ENCODE measurements around the gene NOVA2. TPM values are rescaled to one million over a fixed set of nuclear protein-coding genes. Genes with fewer than 3 reads are reported as not detected.
A peak's percentile ranks its signal among the peaks of the same experiment; 100 is the strongest.

The NOVA2 gene
- total and polyA plus RNA-seq, 2 donors (not counting 3 experiments of a cell fraction or from before 2014, with no cell fraction given) = 5.6 to 34.2 TPM

DNA sequence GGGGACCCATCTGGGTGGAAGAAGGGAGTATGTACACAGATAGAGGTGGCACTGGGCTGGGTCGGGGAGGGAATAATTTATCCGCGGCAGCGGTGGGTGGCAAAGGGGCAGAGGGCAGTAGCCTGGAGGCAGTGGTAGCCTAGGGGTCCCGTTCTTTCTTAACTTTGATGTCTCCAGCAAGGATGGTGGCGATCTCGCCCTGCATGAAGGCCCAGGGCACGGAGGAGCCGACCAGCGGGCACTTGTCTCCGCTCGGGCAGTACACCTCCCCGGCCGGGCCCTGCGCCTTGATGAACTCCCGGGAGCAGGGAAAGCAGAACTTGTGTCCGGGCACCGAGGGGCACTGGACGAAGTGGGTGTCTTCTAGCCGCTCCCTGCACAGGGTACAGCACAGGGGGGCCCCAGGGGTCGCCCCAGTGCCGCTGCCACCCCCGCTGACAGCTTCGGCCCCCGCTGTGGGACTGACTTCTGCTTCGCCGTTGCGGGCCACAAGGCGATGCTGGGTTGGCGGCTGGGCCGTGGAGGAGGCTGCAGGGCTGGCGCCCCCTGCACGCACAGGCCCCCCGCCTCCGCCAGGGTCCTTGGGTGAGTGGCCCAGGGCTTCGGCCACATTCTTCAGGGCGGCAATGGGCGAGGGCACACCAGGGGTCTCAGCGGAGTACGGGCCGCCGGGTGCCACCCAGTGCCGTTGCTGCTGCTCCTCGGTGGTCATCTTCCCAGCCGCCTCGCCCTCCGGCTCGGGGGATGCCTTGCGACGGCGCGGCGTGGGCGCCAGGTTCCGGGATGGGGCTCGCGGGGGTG lies 89.6 kb downstream of the NOVA2 start:
- no peak overlapping the region for H3K9ac ChIP-seq (replicated peaks; ENCODE audit: extremely low read depth, insufficient read depth, low read length)
- intact Hi-C loops (cut with micrococcal nuclease) = loop anchor here (1.0 kb wide), 3 partner anchors 21 to 131 kb away; partner anchors contain the start of gene SYMPK
- ChIA-PET CTCF (interaction anchor here (1.4 to 3.3 kb wide), 2 partner anchors 20 to 67 kb away, joined by 8 to 21 read pairs; partner anchors contain the start of genes FOXA3 and SYMPK), POLR2A (no interaction called here)
- no peak overlapping the region for H2AFZ ChIP-seq (ENCODE audit: low read depth, low read length)
- H3K4me2 ChIP-seq (ENCODE audit: insufficient read depth, low read length) = no peak overlapping the region
- DNase-seq (ENCODE audit: low read depth, low spot score) (no peak), FAIRE-seq (no peak)
- TF ChIP-seq GATA2 (IDR thresholded peaks at IDR 0.05; ENCODE audit: insufficient read depth, insufficient read length, low read depth, low read length) (no peak), FOS (IDR thresholded peaks at IDR 0.05; ENCODE audit: borderline replicate concordance, insufficient read depth, low read length) (no peak), POLR2A (IDR thresholded peaks at IDR 0.05; ENCODE audit: low read depth, low read length) (no peak), POLR2AphosphoS5 (IDR thresholded peaks at IDR 0.05; ENCODE audit: insufficient read depth, low read depth, low read length) (no peak), EZH2 (IDR thresholded peaks at IDR 0.05; ENCODE audit: borderline replicate concordance, low read depth, low read length, severe bottlenecking) (no peak)
- TF ChIP-seq, protein P1, sequence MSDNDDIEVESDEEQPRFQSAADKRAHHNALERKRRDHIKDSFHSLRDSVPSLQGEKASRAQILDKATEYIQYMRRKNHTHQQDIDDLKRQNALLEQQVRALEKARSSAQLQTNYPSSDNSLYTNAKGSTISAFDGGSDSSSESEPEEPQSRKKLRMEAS (IDR thresholded peaks at IDR 0.05; ENCODE audit: insufficient read depth, insufficient read length) = no peak
- dilution Hi-C loops (cut with MboI; ENCODE audit: extremely low pct_ligation_motif_present, low sequenced_read_pairs) = no loop called here
- H3K9me1 ChIP-seq (replicated peaks; ENCODE audit: control insufficient read depth, extremely low read depth, insufficient read depth, low read length) = no peaks in the 10 kb centered on the region
- H3K4me3 ChIP-seq (replicated peaks in 1 of 3; ENCODE audit: insufficient read depth in 1 of 3, low read depth in 1 of 3, low read length in 3 of 3) = no peak overlapping the region
- BruUV-seq (replicated peaks) = TSS peak; percentile 18
- no peaks in the 10 kb centered on the region for H3K27me3 ChIP-seq (ENCODE audit: control insufficient read depth in 2 of 2, insufficient read depth in 2 of 2, low read length in 2 of 2)
- H4K20me1 ChIP-seq (replicated peaks; ENCODE audit: control insufficient read depth, extremely low read depth, insufficient read depth, low read length) = no peaks in the 10 kb centered on the region
- H3K27ac ChIP-seq (ENCODE audit: insufficient read depth, low read depth, low read length) = no peak overlapping the region
- H3K4me1 ChIP-seq (ENCODE audit: control insufficient read depth, extremely low read depth, insufficient read depth, low read length) = peaks cover 10% of the 10 kb centered on the region
- H3K9me3 ChIP-seq (replicated peaks; ENCODE audit: control insufficient read depth, insufficient read depth, low read length) = no peaks in the 10 kb centered on the region
- H3K79me2 ChIP-seq (ENCODE audit: control insufficient read depth, insufficient read depth, low read length) = peaks cover 3% of the 10 kb centered on the region
- no peaks in the 10 kb centered on the region for H3K36me3 ChIP-seq (ENCODE audit: control insufficient read depth in 2 of 2, extremely low read depth in 1 of 2, insufficient read depth in 2 of 2, low read length in 2 of 2)

MicroRNA genes within 50 kb of the gene (microRNA counts, 767-probe panel; counts per million panel counts)
- microRNA hsa-miR-769-3p = 723 counts per million, percentile 96 among the panel's probes with 10 or more counts
- 723 counts per million, percentile 96 among the panel's probes with 10 or more counts for microRNA hsa-miR-769-5p

Small RNA genes lying within 50 kb of the gene (microRNA-seq; reads per million reads assigned to microRNA genes)
- gene MIR769 (ENCODE audit: borderline number of aligned reads, borderline replicate concordance) = 153 reads per million, percentile 60 among the genes with 10 or more reads in this experiment

Small RNA genes lying within 50 kb of the gene (small RNA-seq; reads per million reads assigned to genes)
- gene MIR769 (ENCODE audit: insufficient read depth, insufficient read length, low read depth, low replicate concordance) = 1.1 reads per million

Other genes starting within 250 kb of the NOVA2 start
- 18.3 and 21.2 TPM in 2 replicates for gene FBXO46, start 243.0 kb downstream of the NOVA2 start, total RNA-seq
- 7.7 and 7.8 TPM in 2 replicates for gene FBXO46, start 243.0 kb downstream of the NOVA2 start, polyA plus RNA-seq
- gene MEIOSIN, start 240.4 kb downstream of the NOVA2 start, total RNA-seq = not detected in 2 replicates
- not detected in 2 replicates for gene MEIOSIN, start 240.4 kb downstream of the NOVA2 start, polyA plus RNA-seq
- gene SIX5, start 204.6 kb downstream of the NOVA2 start, total RNA-seq = 15.2 and 16.7 TPM in 2 replicates
- 13.1 and 15.3 TPM in 2 replicates for gene SIX5, start 204.6 kb downstream of the NOVA2 start, polyA plus RNA-seq
- gene DMPK, start 191.4 kb downstream of the NOVA2 start, total RNA-seq = 70.4 and 73.3 TPM in 2 replicates
- 36.6 and 45.2 TPM in 2 replicates for gene DMPK, start 191.4 kb downstream of the NOVA2 start, polyA plus RNA-seq
- gene DMWD, start 181.0 kb downstream of the NOVA2 start, total RNA-seq = 81.1 and 81.6 TPM in 2 replicates
- gene DMWD, start 181.0 kb downstream of the NOVA2 start, polyA plus RNA-seq = 36.9 and 45.5 TPM in 2 replicates
- gene RSPH6A, start 158.6 kb downstream of the NOVA2 start, total RNA-seq = 0.25 and 0.62 TPM in 2 replicates
- 0.03 TPM in 1 of 2 replicates, not detected in the other for gene RSPH6A, start 158.6 kb downstream of the NOVA2 start, polyA plus RNA-seq
- 94.5 and 95.7 TPM in 2 replicates for gene SYMPK, start 110.7 kb downstream of the NOVA2 start, total RNA-seq
- 89.8 and 104 TPM in 2 replicates for gene SYMPK, start 110.7 kb downstream of the NOVA2 start, polyA plus RNA-seq
- gene FOXA3, start 109.5 kb downstream of the NOVA2 start, total RNA-seq = not detected in 2 replicates
- gene FOXA3, start 109.5 kb downstream of the NOVA2 start, polyA plus RNA-seq = 0.06 TPM in 2 replicates
- gene IRF2BP1, start 87.7 kb downstream of the NOVA2 start, total RNA-seq = 17.1 and 17.5 TPM in 2 replicates
- 12.3 and 16.6 TPM in 2 replicates for gene IRF2BP1, start 87.7 kb downstream of the NOVA2 start, polyA plus RNA-seq
- 9.0 and 9.6 TPM in 2 replicates for gene MYPOP, start 71.3 kb downstream of the NOVA2 start, total RNA-seq
- 3.9 TPM in 2 replicates for gene MYPOP, start 71.3 kb downstream of the NOVA2 start, polyA plus RNA-seq
- gene NANOS2, start 59.1 kb downstream of the NOVA2 start, total RNA-seq = not detected in 2 replicates
- not detected in 2 replicates for gene NANOS2, start 59.1 kb downstream of the NOVA2 start, polyA plus RNA-seq
- 14.8 and 20.1 TPM in 2 replicates for gene CCDC61, start 21.6 kb upstream of the NOVA2 start, total RNA-seq
- gene CCDC61, start 21.6 kb upstream of the NOVA2 start, polyA plus RNA-seq = 9.6 and 10.3 TPM in 2 replicates
- gene PGLYRP1, start 49.2 kb upstream of the NOVA2 start, total RNA-seq = not detected in 2 replicates
- not detected in 2 replicates for gene PGLYRP1, start 49.2 kb upstream of the NOVA2 start, polyA plus RNA-seq
- gene IGFL4, start 67.1 kb upstream of the NOVA2 start, total RNA-seq = not detected in 2 replicates
- gene IGFL4, start 67.1 kb upstream of the NOVA2 start, polyA plus RNA-seq = not detected in 2 replicates
- not detected in 2 replicates for gene IGFL3, start 150.8 kb upstream of the NOVA2 start, total RNA-seq
- not detected in 2 replicates for gene IGFL3, start 150.8 kb upstream of the NOVA2 start, polyA plus RNA-seq
- gene IGFL2, start 174.4 kb upstream of the NOVA2 start, total RNA-seq = not detected in 2 replicates
- not detected in 2 replicates for gene IGFL2, start 174.4 kb upstream of the NOVA2 start, polyA plus RNA-seq